T-helper 2 cell treated with Interferon-gamma antibody and Interleukin-4, amounts not matched to agents 100 ng/mL and 5 ng/mL, for 36 hours (primary cell): ENCODE results near the gene C2CD3. TPM values are rescaled to one million over a fixed set of nuclear protein-coding genes. Genes with fewer than 3 reads are reported as not detected.
"Not testable (repeated sequence)": the region's sequence is repeated elsewhere in the genome, so short reads cannot be mapped to it uniquely, and the experiment has no call there.

ENCODE experiments used
- intact Hi-C: fragments of 100-400 bp; cut with micrococcal nuclease; formaldehyde crosslinking; loops from one replicate; pipeline ENCODE4 v1.15.1; 2023
- total RNA-seq: library from RNA; stranded (reverse); gene quantifications from 2 replicates; pipeline ENCODE4 v1.2.3, GENCODE V29; 2022

The C2CD3 gene
- total RNA-seq, 1 donor from 2014 or later = 41.1 TPM

DNA sequence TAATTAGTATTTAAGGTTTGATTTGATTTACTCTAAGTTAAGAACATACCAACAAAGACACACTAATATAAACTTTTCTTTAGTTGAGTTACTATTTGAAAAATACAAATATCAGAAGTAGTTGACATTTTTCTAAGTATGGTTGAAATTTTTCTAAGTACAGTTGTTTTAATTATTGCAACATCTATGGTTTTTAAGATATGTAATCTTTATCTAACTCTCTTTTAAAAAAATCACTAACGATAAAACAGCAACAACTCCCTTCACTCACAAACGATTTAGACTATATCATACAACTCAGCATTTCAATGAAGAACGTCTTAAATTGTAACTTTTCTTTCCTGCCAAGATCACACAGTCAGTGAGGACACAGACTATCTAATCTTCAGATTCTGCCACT lies 2.0 kb downstream of the C2CD3 start:
- intact Hi-C loops = no loop called here

DNA sequence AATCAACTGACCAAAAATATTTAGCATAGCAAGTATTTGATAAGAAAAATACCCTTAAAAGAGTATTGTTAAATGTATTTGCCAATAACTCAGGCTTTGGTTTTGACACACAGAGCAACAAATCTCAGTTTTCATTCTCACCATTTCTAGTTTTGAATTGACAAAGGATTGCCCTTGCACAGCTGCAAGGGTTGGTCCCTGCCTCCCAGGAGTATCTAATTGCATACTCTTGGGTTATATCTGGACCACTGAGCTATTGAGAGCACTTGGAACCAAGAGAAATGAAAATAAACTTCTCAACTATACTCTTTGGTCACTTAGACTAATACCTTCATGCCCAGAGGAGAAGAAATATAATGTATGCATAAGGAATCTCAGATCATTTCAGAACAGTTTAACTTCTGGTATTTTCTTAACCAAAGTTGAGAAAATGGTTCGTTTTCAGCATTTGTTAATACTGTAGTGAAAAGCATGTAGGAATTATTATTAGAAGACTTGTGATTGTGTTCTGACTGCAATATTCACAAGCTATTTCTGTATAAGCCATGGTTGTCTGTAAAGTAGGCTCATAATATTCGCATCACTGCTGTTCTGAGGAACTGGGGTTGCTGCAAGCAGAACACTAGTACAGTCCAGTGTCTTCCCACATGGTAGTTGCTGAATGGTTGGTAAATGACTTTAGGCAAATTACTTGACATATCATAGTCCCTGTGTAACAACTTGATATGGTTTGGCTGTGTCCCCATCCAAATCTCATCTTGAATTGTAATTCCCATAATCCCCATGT lies 7.9 kb downstream of the C2CD3 start:
- intact Hi-C loops = no loop called here

DNA sequence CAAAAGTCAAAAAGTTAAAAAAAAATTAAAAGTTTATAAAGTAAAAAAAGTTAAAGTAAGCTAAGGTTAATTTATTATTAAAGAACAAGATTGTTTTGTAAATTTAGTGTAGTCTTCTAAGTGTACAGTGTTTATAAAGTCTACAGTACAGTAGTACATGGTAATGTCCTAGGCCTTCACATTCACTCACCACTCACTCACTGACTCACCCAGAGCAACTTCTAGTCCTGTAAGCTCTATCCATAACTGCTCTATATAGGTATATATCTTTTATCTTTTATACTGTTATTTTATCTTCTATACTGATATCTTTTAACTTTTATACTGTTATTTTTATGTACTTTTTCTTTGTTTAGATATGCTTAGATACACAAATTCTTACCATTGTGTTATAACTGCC lies 11.2 kb downstream of the C2CD3 start:
- intact Hi-C loops = no loop called here

DNA sequence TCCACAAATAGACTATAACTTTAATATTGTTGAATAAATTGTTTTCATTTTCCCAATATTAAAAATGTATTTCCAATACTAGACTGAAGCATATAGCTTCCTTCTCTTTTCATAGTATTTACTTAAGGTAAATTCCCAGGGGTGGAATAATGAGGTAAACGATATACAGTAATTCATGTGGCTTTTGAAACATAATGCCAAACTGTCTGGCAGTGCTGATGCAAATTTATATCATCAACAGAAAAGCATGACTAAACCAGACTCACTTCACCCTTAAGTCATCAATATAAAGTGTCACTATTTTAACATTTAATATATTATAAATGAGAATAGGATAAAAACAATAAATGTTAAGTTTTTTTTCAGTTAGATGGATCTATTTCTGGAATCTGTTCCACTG lies 13.6 kb downstream of the C2CD3 start:
- intact Hi-C loops = no loop called here

DNA sequence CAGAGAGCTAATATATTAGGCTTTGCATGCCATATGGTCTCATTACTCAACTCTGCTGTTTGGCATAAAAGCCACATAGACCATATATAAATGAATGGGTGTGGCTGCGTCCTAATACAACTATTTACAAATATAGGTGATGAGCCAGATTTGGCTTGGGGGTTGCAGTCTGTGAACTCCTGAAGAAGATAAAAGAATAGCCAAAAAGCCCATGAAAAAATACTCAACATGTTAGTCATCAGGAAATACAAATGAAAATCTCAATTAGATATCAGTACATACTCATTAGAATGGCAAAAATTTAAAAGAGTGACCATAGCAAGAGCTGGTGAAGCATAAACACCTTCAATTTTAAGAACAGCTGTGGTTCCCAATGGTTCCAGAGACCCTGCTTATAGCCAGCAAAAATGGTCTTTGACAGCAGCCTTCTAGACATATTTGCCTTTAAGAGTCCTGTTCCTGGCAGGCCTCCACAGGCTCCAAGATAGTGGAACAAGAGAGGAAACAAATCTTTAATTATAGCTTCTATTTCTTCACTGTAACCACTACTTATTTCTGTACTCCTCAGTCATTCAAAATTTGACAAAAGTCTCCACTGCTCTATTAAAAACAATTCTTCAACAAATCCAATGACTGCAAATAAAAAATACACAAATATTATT lies 16.1 kb downstream of the C2CD3 start:
- intact Hi-C loops = no loop called here

DNA sequence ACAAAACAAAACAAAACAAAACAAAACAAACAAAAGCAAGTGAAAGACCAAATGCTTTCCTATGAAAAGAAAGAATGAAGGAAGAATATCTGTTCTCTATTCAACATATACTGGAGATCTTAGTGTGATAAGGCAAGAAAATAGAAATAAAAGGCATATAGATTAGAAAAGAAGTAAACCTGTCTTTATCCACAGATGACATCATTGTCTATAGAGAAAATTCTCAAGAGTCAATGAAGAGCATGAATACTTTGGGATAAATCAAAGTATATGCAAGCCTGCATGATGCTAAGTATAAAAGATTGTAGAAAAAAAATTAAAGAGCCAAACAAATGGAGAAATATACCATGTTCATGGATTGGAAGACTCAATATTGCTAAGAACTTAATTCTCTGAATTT lies 17.6 kb downstream of the C2CD3 start:
- intact Hi-C loops = no loop called here

DNA sequence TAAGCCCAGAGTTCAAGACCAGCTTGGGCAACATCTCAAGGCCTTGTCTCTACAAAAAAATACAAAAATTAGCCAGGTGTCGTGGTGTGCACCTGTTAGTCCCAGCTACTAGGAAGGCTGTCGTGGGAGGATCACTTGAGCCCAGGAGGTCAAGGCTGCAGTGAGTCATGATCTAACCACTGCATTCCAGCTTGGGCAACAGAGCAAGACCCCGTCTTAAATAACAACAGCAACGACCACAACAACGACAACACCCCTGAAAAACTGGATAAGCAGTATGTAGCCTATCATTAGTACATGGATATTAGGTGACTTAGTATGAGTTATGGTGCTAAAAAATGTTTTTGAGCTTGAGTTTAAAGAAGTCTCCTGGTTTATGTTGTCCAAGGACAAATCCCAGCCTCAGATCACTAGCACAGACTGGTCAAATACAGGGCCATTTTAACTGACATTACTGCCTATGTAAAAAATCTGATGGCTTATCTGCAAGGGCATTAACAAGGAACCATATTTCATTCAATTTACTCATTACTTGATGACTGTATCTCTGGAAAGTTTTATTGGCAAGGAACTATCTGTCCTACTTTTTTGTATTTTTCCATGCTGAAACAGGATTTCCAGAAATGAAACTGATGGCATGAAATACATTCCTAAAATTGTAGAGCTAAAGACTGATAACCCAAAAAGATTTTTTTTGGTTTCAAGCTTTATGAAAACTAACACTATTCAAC lies 23.4 kb downstream of the C2CD3 start:
- intact Hi-C loops = no loop called here

DNA sequence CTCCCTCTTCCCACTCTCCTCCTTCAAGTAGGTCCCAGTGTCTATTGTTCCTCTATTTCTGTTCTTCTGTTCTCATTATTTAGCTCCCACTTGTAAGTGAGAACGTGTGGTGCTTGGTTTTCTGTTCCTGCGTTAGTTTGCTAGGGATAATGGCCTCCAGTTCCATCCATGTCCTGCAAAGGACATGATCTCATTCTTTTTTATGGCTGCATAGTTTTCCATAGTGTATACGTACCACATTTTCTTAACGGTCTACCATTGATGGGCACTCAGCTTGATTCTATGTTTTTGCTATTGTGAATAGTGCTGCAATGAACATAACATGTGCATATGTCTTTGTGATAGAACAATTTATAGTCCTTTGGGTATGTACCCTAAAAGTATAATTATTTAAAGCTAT lies 26.2 kb downstream of the C2CD3 start:
- intact Hi-C loops = no loop called here

DNA sequence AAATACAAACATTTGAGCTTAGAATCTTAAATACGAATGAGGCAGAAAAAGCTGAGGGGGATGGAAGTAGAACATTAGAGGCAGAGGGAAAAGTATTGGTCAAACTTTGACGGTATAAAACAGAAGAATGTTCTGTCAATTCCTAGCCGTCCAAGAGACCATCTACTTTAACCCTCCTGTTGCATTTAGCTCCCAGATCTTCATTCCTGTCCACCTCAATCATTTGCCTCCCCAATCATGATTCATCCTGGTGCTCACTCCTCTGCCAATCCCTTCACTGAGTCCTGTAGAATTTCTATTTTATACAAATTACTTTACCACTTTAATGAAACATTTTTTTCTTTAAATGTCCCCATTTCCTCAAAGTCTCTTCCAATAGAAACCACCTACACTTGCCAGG lies 28.2 kb downstream of the C2CD3 start:
- intact Hi-C loops = no loop called here

DNA sequence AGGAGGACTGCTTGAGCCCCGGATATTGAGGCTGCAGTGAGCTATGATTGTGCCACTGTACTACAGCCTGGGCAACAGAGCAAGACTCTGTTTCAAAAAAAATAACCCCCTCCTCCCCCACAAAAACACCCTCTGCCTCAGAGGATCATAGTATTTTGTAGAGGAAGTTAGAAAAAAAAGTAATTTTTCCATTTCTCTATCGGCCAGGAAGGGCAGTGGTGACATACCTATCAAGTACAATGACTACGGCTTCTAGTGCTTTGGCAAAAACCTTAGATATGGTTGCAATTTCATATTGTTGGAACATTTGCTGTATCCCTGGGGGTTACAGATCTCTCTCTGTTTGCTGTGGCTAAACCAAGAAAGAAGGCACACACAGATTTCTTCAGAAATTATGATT lies 28.9 kb downstream of the C2CD3 start:
- intact Hi-C loops = no loop called here

DNA sequence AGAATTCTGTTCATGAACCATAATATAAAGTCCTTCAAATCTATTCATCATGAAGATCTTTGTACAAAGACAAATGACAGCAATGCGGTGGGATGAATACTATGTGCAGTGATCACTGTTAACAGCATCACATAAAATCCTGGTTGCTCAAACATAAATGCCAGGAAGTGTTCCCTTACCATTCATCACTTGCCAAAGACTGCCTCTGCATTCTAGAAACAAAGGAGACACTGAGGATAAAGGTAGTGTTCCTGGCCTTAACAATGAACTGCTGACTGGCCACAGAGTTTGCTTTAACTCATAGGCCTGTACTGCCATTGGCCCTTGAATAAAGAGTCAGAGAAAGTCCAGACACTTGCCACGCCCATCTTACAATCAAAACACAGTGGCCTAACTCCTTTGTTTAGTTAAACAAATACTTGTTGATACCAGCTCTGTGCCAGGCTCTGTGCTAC lies 29.5 kb downstream of the C2CD3 start:
- intact Hi-C loops = no loop called here

DNA sequence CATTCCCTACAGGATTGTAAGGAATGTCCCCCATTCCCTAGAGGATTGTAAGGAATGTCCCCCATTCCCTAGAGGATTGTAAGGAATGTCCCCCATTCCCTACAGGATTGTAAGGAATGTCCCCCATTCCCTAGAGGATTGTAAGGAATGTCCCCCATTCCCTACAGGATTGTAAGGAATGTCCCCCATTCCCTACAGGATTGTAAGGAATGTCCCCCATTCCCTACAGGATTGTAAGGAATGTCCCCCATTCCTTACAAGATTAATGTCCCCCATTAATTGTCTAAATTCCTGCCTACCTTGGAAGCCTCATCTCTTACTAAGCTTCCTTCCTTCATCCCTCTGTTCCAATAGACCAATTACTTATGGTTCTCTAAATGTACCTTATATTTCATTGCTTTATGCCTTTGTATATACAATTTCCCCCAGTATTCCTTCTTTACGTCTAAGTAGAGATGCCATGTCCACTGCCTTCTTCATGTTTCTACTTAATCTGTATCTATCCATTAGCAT lies 30.8 kb downstream of the C2CD3 start:
- intact Hi-C loops = not testable (repeated sequence)

DNA sequence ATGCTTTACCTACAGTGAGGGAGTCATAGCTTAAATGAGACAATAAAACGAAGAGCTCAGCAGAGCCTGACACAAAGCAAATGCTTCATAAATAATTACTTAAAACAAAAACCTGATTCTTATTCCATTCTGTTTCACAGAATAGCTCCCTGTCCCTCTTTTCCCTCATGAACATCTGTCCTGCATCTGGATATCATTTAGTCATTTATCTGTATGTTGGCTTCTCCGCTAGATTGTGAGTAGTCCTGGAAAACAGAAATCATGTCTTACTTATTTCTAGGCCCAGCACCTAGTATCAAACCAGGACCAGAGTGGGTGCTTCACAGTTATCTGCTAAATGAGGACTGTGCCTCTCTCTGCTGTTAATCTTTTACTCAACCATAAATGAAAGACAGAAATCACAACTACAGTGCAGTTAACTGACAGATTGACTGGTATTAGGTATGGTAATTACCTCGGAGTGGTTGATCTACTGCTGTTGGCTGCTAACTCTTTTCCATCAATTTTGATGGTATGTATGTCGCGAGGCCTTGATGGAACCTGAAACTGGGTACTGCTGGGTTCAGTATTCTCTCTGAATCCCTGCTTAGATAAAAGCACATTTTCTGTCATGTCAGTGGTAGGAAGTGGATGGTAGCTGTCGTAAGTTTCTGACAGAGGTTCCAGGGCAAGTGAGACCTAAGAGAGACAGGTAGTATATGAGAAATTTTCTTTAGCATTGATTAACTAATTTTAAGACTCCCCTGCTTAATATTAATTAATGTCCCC lies 31.5 kb downstream of the C2CD3 start:
- intact Hi-C loops = no loop called here

DNA sequence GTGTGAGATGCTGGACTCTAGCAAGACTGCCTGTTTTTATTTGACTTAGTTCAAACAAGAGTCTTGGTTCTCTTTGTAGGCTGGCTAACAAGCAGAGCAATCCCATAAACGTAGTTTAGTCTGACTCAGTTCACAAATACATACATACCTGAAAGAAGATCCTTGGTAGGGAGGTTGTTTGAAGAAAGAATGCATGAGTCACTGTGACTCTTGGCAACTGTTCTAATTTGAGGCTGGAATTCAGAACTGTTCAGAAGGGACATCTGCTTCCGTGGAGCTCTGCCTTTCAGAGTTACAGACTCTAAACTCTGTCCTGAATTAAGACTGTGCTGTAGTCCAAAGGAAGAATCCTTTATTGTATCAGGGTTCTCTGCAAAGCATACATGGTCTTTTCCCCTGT lies 32.2 kb downstream of the C2CD3 start:
- intact Hi-C loops = no loop called here

DNA sequence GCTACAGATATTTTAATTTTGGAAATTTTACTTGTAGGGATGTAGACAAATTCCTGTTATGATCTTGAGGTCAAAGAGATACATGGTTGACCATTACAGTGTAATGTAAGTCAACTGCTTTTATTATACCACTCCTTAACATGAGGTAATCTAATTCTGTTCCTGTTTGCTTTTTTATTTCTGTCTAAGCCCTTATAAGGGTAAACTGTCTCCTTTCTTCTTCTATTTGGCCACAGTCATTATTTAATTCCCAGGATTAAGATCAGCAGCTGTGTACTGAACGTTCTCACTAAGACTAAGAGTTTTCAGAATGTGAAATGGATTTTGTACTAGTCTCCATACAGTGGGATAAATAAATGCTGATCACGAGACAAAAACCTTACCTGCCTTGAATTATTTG lies 32.8 kb downstream of the C2CD3 start:
- intact Hi-C loops = no loop called here

DNA sequence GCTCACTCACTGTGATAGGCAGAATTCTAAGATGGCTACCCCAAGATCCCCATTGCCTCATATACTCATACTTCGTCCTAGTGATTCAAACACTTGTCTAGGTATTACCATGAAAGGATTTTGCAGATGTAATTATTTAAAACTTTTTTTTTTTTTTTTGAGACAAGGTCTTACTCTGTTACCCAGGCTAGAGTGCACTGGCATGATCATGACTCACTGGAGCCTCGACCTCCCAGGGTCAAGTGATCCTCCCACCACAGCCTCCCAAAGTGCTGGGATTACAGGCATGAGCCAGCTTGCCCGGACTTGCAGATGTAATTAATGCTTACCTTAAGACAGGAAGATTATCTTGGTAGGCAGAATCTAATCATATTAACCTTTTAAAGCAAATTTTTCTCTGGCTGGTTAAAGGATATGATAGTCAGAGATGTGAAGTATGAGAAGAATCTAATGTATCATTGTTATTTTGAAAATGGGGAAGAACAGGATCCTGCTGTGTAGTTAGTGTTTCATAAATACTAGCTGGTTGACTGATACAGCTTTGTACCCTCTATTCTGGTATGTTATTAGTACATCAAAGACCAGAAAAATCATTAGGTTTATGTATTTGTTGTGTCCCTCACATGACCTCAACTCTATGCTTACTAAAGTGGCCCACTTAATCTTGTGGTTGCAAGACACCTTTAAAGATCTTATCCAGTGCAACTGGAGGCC lies 35.5 kb downstream of the C2CD3 start:
- intact Hi-C loops = no loop called here

DNA sequence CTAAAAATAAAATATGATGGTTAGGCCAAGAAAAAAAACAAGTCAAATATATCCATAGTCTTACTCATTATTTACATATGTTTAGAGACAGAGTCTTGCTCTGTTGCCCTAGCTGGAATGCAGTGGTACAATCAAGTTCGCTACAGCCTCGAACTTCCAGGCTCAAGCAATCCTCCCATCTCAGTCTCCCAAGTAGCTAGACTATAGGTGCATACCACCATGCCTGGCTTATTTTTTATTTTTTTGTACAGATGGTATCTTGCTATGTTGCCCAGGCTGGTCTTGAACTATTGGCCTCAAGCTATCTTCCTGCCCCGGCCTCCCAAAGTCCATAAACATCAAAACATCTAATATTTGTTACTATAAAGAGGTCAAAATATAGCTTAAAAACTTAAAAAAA lies 36.1 kb downstream of the C2CD3 start:
- intact Hi-C loops = no loop called here

DNA sequence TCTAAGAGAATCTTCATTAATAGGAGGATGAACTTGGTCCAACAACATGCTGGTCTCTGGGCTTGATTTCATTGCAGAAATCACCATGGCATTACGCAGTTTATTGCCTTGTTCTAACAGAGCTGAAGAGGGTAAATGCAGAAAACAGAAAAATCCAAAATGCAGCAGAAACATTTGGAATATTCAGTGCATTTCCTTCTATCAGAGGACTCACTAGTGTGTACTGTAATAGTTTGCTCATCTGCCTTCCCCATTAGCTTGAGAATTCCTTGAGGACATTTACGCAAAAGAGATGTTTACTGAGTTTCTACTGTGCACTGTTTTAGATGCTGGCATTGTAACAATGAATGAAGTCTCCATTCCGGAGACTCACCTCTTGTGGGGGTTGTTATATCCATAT lies 37.4 kb downstream of the C2CD3 start:
- intact Hi-C loops = no loop called here

DNA sequence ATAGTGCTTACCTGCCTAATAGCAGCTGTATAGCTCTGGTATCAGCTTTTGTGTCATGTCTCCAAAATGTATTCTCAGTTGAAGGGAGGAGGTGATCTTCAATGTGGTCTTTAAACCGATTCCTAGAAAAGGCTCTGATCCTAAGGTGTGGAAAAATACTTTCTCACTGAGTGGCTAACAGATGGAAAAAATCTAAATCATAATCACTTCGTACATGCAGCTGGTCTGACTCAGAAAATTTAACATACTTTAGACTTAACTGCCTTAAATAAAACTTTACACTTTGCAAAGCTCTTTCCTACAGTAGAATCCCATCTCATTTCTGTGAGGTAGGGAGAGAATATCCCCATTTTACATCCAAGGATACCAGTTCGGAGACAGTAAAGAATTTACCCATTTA lies 38.0 kb downstream of the C2CD3 start:
- intact Hi-C loops = no loop called here

DNA sequence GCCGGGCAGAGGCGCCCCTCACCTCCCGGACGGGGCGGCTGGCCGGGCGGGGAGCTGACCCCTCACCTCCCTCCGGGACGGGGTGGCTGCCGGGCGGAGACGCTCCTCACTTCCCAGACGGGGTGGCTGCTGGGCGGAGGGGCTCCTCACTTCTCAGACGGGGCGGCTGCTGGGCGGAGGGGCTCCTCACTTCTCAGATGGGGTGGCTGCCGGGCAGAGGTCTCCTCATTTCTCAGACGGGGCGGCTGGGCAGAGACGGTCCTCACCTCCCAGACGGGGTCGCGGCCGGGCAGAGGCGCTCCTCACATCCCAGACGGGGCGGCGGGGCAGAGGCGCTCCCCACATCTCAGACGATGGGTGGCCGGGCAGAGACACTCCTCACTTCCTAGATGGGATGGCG lies 41.7 kb downstream of the C2CD3 start:
- intact Hi-C loops = not testable (repeated sequence)

DNA sequence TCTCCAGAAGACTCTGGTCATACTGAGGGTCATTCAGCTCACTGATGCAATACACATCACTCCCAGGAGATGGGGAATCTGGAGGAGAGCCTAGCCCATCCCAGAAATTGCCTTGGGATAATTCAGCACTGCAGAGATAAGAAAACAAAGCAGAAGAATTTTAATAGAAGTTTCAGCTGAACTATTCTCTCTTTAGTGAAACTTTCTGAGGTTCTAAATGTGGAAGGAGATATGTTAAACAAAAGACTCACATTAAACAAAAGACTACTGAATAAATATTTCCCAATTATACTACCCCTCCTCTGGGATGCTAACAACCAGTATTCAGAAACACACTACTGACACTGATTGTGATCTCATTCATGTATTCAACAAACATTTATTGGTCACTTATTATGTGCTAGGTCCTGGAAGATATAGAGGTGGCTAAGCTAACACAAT lies 47.8 kb downstream of the C2CD3 start:
- intact Hi-C loops = no loop called here
